ENCODE measurements around the gene TCTN1.
"Not testable (repeated sequence)": the region's sequence is repeated elsewhere in the genome, so short reads cannot be mapped to it uniquely, and the experiment has no call there.

The TCTN1 gene

DNA sequence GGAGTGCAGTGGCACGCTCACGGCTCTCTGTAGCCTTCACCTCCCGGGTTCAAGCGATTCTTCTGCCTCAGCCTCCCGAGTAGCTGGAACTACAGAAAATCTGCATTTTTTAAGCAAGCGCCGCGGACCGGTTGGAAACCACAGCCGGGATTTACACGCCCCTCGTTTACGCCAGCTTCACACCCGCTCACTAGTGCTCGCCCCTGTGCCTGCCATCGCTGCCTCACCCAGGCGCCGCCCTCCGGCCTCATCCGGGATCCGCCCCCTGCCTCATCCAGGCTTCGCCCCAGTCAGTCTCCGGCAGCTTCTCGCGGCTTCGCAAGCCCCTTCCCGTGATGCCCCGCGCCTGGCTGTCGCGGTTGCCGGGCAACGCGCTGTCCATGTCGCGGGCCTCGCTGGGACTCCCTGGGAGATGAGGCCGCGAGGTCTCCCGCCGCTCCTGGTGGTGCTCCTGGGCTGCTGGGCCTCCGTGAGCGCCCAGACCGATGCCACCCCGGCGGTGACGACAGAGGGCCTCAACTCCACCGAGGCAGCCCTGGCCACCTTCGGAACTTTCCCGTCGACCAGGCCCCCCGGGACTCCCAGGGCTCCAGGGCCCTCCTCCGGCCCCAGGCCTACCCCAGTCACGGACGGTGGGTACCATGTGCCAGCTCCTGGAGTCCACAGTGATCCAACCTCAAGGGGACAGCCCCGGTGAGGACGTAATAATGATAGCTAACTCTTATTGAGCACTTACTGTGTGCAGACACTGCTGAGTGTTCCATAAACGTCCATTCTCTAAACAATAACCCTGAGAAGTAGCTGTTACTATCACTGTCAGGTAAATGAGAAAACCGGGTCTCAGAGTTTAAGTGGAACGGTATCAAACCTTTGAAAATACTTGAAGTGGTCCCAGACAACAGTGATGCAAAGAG lies at the start of gene TCTN1:
Gene TCTN1 (plus strand): TSS at position 359 of the 914 bp plus-strand sequence. CDS start 54 bp downstream, at position 413.
- DNase-seq, result peak; percentile 95

DNA sequence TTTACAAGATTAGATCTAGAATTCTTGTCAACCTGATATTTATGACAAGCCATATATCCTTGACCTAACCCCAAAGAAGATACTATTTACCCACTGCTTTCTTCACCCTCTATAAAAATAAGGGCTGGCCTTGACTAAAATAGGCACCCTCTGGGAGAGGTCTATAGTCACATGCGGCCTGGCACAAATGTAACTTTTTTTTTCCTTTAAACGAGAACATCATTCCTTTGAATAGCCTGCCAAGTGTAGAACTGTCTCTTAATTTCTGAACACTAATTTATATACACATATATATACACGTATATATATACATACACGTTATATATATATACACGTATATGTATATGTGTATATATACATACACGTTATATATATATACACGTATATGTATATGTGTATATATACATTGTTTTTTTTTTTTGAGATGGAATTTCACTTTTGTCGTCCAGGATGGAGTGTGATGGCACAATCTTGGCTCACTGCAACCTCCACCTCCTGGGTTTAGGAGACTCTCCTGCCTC lies 49.4 kb upstream of the TCTN1 start:
- no peak for DNase-seq

DNA sequence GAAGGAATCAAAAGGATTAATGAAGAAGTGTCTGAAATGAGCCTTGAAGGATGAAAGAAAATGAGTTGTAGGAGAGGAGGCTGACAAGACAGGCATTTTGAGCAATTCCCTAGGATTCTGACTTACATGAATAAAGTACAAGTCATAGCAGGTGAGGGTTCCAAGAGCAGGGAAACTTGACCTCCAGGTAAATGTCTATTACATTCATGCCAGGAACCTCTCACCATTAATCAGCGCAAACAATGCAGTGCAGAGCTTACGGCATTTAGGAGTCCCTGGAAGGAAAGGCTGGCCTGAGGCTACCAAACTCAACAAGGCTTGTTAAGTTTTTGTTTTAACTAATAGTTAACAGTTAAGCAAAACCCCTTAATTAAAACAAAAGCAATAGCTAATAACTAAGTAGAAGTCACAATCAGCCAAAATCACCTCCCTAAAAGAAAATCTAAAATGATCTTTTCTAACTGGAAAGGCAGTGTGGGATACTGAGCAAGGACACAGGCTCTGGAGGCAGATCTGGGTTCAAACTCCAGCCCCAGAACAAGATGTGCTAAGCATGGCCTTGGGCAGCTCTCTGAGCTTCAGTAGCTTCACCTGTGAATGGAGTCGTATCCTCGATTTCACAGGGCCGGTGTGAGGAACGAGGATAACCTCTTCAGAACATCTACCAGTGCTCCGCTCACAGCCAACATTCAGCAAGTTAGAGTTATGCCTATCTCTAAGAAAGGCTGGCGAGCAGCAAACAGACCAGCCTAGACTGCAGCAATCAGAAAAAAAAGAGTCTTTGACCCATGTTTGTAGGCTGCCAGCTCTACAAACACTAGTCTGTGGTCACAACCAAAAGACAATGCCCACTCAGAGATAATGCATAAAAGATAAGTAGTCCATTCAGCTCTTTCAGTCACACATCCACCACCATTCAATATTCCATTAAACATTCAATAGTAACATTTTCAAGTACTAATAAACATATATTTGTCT lies 47.7 kb upstream of the TCTN1 start:
- no peak for DNase-seq

DNA sequence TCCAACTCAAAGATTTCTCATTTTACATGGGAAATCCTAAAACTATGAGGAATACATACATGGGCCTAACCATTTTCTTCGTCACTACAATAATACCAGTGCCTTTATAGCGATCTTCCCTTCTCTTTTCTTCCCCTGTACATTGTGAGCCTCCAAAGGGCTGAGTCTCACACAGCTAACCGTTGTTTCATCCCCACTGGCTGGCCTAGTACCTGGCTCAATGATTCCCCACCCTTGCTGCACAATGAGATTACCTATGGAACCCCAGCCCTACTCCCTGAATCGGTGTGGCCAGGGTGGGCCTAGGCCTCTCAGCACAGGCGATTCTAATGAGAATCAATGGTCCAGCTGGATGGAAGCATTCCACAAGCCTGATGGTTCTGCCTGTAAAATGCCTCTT lies 46.9 kb upstream of the TCTN1 start:
- DNase-seq, result no peak

DNA sequence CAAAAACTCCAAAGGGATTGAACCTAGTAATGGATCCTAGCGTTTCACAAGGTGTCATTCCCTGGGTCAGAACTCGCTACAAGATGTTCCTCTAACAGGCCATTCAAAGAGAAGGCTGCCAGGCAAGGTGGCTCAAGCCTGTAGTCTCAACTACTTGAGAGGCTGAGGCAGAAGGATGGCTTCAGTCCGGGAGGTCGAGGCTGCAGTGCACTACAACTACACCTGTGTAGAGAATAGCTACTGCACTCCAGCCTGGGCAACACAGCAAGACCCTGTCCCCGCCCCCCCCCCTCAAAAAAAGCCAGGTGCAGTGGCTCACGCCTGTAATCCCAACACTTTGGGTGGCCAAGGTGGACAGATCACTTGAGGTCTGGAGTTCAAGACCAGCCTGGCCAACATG lies 45.2 kb upstream of the TCTN1 start:
- DNase-seq, result no peak

DNA sequence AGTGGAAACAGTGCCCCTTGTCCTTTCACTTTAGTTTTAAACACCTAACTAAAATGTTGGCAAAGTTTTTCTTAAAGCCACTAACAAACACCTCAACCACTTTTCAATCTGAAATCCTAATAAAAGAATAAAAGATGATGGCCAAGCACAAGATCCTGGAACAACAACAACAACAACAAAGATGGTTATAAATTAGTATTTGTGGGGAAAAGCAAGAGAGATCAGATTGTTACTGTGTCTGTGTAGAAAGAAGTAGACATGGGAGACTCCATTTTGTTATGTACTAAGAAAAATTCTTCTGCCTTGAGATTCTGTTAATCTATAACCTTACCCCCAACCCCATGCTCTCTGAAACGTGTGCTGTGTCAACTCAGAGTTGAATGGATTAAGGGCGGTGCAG lies 44.1 kb upstream of the TCTN1 start:
- not testable (repeated sequence) for DNase-seq

DNA sequence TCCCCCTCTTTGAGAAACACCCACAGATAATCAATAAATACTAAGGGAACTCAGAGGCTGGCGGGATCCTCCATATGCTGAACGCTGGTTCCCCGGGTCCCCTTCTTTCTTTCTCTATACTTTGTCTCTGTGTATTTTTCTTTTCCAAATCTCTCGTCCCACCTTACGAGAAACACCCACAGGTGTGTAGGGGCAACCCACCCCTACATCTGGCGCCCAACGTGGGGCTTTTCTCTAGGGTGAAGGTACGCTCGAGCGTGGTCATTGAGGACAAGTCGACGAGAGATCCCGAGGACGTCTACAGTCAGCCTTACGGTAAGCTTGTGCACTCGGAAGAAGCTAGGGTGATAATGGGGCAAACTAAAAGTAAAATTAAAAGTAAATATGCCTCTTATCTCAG lies 43.1 kb upstream of the TCTN1 start:
- not testable (repeated sequence) for DNase-seq

DNA sequence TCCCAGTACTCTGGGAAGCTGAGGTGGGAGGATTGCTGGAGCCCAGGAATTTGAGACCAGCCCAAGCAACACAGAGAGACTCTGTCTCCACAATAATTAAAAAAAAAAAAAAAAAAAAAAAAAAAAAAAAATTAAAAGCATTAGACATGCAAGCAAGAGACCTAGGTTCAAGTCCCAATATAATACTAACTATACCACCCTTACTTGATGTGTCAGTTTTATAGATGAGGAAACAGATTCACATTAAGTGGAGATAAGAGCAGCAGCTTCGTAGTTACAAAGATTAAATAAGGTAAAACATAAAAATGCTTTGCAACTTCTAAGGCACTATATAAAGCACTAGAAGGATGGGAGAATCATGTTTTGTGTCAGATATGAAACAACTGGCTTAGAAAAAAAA lies 39.9 kb upstream of the TCTN1 start:
- DNase-seq, result no peak

DNA sequence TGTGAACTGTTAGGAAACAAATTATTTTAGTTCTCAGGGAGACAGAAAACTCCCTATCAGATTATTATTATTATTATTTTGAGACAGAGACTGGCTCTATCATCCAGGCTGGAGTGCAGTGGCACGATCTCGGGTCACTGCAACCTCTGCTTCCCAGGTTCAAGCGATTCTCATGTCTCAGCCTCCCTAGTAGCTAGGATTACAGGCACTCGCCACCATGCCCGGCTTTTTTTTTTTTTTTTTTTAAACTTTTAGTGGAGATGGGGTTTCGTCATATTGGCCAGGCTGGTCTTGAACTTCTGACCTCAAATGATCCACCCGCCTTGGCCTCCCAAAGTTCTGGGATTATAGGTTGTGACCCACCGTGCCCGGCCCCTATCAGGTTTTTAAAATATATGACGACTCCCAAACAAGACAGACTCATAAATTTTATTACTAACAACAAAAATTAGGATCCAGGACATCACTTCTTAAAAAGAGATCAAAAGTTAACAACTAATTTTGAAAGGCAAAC lies 39.2 kb upstream of the TCTN1 start:
- not testable (repeated sequence) for DNase-seq

DNA sequence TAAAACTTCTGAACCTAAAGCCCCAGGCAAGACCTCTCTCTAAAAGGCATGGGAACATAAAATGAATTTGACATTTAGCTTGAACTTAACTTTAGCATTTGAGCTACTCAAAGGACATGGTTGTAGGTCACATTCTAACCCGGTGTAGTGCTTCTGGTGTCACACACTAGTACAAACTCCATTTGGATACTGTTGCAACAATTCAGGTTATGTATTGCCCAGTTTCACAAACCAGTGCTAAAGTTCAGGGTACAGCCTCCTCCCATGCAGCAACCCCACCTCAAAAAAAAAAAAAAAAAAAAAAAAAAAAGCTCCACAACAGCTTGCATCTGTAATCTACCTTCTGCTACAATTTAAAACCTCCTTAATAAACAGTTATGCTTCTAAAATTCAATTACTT lies 38.6 kb upstream of the TCTN1 start:
- DNase-seq, result no peak

DNA sequence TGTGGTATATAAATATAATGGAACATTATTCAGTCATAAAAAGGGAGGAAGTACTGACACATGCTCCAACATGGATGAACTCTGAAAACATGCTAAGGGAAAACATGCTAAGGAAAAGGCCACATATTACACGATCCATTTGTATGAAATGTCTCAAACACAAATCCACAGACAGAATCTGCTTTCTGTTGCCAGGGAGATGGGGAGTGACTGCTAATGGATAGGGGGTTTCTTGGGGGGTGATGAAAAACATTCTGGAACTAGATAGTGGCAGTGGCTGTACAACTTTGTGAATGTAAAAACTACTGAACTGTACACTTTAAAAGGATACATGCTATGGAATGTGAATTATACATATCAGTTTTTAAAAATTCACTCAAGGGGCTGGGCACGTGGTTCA lies 37.4 kb upstream of the TCTN1 start:
- DNase-seq, result no peak

DNA sequence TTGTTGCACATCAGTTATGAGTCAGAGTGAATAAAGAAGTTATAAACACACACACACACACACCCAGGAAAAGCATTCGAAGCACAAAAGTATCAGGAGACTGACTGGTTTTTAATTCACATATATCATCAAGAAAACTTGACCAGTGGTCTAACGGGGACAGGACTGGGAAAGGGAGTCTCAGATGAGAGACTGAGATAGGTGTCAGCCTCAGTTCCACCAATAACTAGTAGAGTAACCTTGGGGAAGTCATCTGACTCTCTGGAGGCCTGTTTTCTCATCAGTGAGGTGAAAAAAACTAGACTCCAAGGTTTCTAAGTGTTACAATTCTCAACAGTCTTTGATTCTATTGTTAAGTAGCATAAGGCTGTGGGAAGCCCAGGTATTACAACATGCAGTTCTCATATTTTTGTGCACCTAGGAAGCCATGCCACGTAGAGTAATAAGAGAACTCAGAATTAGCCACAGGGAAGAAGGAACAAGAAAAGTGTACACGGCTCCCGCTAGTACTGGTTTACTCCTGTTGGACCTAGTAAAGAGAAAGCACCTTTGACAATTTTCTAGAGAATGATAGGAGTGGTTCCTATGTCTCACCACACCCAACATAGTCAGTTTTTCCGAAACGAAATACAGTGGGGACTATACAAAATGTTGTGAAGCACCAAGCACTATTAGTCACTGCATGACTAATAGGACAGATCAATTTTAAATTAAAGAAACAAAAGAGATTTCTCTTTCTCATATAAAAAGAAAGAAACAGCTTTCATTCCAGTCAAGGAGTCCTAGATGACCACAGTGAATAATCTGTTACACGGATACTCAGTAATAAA lies 35.9 kb upstream of the TCTN1 start:
- DNase-seq, result peak; percentile 29

DNA sequence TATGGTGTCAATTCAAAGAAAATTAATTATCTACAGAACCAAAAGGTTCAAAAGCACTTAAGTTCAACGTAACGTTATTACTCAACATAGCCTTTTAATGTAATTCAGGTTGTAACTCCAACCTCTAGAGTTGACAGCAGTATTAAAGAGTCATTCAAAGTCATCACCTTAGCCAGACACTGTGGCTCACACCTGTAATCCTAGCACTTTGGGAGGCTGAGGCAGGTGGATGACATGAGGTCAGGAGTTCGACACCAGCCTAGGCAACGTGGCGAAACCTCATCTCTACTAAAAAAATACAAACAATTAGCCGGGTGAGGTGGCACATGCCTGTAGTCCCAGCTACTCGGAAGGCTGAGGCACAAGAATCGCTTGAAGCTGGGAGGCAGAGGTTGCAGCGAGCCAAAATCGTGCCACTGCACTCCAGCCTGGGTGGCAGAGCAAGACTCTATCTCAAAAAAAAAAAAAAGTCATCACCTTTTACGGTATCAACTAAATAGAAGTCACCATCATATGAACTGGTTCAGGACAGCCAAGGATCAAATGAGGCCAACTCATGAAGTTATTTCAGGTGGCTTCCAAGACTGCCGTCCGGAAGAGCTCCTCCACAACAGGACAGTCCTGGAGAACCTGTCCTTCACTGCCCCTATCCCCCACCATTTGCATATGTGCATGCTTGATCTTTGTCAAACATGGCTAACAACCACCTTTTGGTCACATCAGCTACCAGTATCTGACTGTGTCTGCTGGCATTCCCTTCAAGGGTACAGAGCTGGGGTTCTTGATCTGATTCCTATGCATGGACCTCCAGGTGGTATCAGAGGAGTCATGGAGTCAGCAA lies 35.0 kb upstream of the TCTN1 start:
- no peak for DNase-seq

DNA sequence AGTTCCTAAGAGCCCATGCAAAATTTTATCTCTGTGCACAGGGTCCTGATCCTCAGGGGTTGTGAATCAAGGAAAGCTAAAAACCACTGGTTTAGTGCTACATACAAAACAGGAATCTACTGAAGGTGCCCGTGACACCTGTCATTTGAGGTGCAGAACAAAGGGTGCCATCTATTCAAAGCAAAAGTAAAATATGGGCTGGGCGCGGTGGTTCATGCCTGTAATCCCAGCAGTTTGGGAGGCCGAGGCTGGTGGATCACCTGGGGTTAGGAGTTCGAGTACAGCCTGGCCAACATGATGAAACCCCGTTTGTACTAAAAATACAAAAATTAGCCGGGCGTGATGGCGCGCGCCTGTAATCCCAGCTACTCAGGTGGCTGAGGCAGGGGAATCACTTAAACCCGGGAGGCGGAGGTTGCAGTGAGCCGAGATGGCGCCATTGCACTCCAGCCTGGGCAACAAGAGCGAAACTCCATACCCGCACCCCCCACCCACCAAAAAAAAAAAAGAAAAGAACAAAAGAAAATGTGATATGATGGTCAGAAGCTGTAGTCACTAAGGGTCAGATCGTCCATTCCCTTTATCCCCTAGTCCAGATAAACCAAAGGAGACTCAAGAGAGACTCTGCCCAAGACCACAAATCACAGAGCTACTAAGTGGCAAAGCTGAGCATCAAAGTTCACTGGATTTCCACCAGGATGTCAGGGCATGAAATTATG lies 34.2 kb upstream of the TCTN1 start:
- DNase-seq, result no peak

DNA sequence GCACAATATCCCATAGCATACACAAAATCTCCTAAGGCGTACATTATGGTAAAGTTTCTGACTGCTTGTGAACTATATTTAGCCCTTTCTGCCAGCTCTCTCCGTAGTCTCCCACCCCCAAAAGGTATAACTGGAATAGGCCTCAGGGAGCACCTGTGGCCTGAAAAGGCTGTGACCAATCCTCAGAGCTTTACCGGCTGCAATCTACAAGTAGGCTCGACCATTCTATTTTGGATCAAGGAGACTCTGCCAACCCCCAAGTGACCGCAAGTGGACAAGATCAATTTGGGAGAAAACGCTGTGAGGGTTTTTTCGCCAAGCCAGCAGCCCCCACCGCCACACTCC lies 32.0 kb upstream of the TCTN1 start:
- no peak for DNase-seq

DNA sequence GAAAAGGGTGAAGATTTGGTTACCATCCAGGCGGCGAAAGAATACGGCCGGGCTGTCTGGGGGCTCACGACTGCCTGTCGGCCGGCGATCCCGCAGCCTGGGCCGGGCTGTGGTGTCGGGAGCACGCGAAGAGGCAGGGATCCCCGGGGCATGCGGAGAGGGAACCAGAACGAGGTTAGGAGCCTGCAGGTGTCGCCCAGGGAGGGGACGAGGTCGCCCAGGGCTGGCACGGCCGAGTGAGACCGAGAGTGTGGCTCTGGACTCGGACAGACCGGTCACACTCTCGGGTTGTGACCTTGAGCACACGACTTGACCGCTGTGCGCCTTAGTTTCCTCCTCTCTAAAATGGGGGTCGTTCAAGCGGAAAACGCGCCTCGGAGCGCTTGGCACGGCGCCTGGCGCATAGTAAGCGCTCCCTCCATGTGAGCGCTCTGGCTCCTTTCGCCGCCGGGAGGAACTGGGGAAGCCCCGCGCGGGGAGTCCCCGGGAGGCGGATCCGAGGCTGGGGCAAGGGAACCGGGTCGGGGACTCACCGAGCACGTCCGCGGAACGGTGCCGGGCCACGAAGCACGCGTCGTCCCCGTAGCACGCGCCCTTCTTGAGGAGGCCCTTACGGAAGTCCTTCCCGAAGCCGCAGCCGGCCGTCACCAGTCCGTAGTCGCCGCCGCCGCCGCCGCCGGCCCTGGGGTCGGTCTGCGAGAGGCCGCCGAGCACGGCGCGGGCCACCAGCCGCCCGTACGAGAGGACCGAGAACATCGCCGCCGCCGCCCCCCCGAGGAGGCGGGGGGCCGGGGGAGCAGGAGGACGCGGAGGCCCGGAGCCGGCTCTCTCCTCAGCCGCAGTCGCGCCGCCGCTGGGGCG lies 31.4 kb upstream of the TCTN1 start:
- peak; percentile 27 for DNase-seq

DNA sequence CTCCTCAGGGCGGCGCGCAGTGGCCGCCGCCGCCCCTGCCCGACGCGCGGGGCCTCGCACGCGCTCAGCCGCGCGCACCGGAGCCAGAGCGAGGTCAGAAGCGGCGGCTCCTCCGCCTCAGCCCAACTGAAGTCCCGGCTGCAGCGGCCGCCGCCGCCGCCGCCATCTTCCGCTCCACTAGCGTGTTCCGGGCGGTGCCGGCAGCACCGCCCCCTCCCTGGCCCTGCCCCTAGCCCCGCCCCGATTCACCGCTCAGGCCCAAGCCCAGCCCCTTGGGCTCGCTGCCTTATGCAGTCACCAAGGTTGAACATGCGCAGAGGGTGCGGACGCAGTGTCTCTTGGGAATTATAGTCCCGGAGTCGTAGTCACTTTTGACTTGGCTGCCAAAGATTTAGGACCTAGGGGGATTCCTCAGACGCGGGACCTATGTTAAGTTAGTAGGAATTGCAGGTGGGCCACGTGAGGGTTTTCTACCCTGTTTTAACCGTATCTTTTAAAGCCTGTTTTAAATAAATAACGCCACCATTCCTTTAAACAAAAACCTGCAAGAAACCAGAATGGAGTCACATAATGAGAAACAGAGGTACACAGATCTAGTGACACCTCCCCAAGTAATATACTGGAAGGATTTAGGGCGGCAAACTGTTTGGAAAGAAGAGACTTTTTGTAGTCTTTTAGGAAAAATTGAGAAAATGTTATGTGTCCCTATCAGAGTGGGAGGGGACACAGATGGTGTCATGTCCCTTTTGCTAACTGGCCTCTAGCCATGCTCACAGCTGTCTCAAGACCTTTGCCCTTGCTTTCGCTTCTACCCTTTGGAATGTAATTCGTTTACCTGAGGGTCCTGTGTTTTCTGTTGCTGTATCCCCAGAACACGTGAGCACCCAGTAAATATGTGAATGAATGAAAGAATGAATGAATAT lies 30.5 kb upstream of the TCTN1 start, which contains the start of gene PPTC7:
Gene PPTC7 (minus strand): TSS at position 182 of the 923 bp plus-strand sequence. CDS start 287 bp downstream, outside the sequence.
- DNase-seq, result peak; percentile 59

DNA sequence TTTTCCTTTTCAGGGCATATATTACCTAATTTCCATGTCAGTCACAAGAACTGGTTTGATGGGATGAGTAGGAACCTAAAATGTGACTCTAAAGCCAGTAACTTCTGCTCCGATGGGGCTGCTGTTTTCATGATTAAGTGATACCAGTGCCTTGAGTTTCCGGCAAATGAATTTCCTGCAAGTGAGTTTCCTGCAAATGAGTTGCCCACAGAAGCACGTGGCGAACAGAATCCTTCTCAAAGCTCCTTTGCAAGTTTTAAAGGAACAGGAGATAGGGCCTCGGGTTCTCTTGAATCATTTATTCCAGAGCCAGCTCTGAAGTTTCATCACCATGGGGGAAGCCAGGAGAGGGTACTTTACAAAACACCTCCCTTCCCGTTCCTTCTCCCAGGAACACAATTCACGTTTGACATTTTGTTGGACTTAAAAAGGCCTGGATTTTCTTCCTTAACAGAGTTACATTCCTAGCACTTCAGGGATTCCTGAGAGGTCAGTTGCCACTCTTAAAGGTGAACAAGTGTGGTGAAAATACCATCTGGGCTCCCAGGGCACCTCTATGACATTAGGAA lies 28.6 kb upstream of the TCTN1 start:
- DNase-seq, result no peak
